Naive B cell (primary cell): ENCODE measurements around the gene FUCA1. TPM values are rescaled to one million over a fixed set of nuclear protein-coding genes. Genes with fewer than 3 reads are reported as not detected.
"Not testable (repeated sequence)": the region's sequence is repeated elsewhere in the genome, so short reads cannot be mapped to it uniquely, and the experiment has no call there.

Source experiments
- ATAC-seq, 2 donors: fragments of 150-1000 bp; cut with Tn5 transposase; 2 replicates each; pipeline ENCODE4 v1.10.0; 2021; ENCODE audit warnings: low read depth in 2 of 2, mild to moderate bottlenecking in 2 of 2, moderate library complexity in 2 of 2
- DNase-seq: peaks from one replicate; pipeline ENCODE4 v3.0.0; 2022
- H3K27ac Mint-ChIP-seq, 6 donors: one replicate each; pipeline ENCODE4 v1.8.0; 2020 to 2022; ENCODE audit warnings: mild to moderate bottlenecking in 6 of 6, mixed read lengths in 6 of 6, moderate library complexity in 5 of 6, inconsistent platforms in 2 of 6
- H3K27me3 Mint-ChIP-seq, 3 donors: one replicate each; pipeline ENCODE4 v1.8.0; 2021 to 2022; ENCODE audit warnings: mixed read lengths in 3 of 3, mild to moderate bottlenecking in 1 of 3
- H3K36me3 Mint-ChIP-seq, 2 donors: one replicate each; pipeline ENCODE4 v1.8.0; 2020 to 2022; ENCODE audit warnings: mixed read lengths in 2 of 2, inconsistent platforms in 1 of 2, mild to moderate bottlenecking in 1 of 2
- H3K4me1 Mint-ChIP-seq, 3 donors: one replicate each; pipeline ENCODE4 v1.8.0; 2020 to 2022; ENCODE audit warnings: mixed read lengths in 3 of 3, inconsistent platforms in 1 of 3, mild to moderate bottlenecking in 1 of 3, moderate library complexity in 1 of 3
- H3K4me3 Mint-ChIP-seq, 8 donors: one replicate each; pipeline ENCODE4 v1.8.0; 2020 to 2022; ENCODE audit warnings: mild to moderate bottlenecking in 8 of 8, mixed read lengths in 8 of 8, moderate library complexity in 8 of 8, inconsistent platforms in 2 of 8
- H3K9me3 Mint-ChIP-seq, 7 donors: one replicate each; pipeline ENCODE4 v1.8.0; 2020 to 2022; ENCODE audit warnings: mixed read lengths in 7 of 7, mild to moderate bottlenecking in 5 of 7, inconsistent platforms in 2 of 7, moderate library complexity in 1 of 7
- polyA plus RNA-seq, 6 donors: library from polyadenylated mRNA; unstranded; fragments of 300-500 nt; fragmentation: Illumina TruSeq; gene quantifications; one replicate each; pipeline ENCODE4 v1.2.3, GENCODE V29; 2021; ENCODE audit warnings: low read depth in 6 of 6

The FUCA1 gene
- polyA plus RNA-seq, 6 donors from 2014 or later: 3.2 to 9.6 (median 7.2) TPM

DNA sequence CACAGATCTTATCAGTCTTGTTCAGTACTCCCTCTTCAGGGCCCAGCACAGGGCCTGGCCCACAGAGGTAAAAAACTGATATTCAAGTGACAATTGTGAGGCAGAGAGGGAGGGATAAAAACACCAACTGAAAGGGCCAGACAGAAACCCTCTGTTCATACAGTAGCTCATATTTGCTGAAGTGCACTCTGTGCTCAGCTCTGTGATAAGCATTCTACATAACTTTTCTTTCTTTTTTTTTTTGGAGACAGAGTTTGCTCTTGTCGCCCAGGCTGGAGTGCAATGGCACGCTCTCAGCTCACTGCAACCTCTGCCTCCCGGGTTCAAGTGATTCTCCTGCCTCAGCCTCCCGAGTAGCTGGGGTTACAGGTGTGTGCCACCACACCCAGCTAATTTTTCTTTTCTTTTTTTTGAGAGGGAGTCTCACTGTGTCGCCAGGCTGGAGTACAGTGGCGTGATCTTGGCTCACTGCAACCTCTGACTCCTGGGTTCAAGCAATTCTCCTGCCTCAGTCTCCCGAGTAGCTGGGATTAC is 65.2 kb downstream of the FUCA1 start:
- peak overlapping the region in 3 of 6 donors; percentile 47 to 83 (median 65) for H3K27ac Mint-ChIP-seq
- ATAC-seq, H3K9me3 Mint-ChIP-seq, H3K27me3 Mint-ChIP-seq, DNase-seq: not testable (repeated sequence)
- H3K4me1 Mint-ChIP-seq: peaks cover 12 to 33% (median 22%) of the 10 kb centered on the region in 3 donors
- peaks cover 4 to 16% of the 10 kb centered on the region in 2 donors for H3K36me3 Mint-ChIP-seq
- H3K4me3 Mint-ChIP-seq: peak overlapping the region in 5 of 8 donors; percentile 24 to 84 (median 49)

- peak overlapping the region; percentile 41 to 94 (median 60) for H3K4me3 Mint-ChIP-seq
- H3K9me3 Mint-ChIP-seq: no peaks in the 10 kb centered on the region
- peaks cover 12 to 33% (median 22%) of the 10 kb centered on the region in 3 donors for H3K4me1 Mint-ChIP-seq
- ATAC-seq (no peak), DNase-seq (no peak)
- H3K36me3 Mint-ChIP-seq: peaks cover 0 to 16% of the 10 kb centered on the region in 2 donors
- peak overlapping the region in 4 of 6 donors; percentile 60 to 85 (median 78) for H3K27ac Mint-ChIP-seq
- H3K27me3 Mint-ChIP-seq: no peaks in the 10 kb centered on the region
Observed at GRCh38 chr1:23801876-23802275, 66.2 kb downstream of the FUCA1 start.

- H3K9me3 Mint-ChIP-seq: no peaks in the 10 kb centered on the region
- peak overlapping the region; percentile 84 to 94 (median 91) for H3K4me3 Mint-ChIP-seq
- ATAC-seq (no peak), DNase-seq (no peak)
- peaks cover 12 to 30% (median 18%) of the 10 kb centered on the region in 3 donors for H3K4me1 Mint-ChIP-seq
- peak overlapping the region in 5 of 6 donors; percentile 83 to 97 (median 90) for H3K27ac Mint-ChIP-seq
- peaks cover 0 to 16% of the 10 kb centered on the region in 2 donors for H3K36me3 Mint-ChIP-seq
- no peaks in the 10 kb centered on the region for H3K27me3 Mint-ChIP-seq
Observed at GRCh38 chr1:23801338-23801748, 66.7 kb downstream of the FUCA1 start.

DNA sequence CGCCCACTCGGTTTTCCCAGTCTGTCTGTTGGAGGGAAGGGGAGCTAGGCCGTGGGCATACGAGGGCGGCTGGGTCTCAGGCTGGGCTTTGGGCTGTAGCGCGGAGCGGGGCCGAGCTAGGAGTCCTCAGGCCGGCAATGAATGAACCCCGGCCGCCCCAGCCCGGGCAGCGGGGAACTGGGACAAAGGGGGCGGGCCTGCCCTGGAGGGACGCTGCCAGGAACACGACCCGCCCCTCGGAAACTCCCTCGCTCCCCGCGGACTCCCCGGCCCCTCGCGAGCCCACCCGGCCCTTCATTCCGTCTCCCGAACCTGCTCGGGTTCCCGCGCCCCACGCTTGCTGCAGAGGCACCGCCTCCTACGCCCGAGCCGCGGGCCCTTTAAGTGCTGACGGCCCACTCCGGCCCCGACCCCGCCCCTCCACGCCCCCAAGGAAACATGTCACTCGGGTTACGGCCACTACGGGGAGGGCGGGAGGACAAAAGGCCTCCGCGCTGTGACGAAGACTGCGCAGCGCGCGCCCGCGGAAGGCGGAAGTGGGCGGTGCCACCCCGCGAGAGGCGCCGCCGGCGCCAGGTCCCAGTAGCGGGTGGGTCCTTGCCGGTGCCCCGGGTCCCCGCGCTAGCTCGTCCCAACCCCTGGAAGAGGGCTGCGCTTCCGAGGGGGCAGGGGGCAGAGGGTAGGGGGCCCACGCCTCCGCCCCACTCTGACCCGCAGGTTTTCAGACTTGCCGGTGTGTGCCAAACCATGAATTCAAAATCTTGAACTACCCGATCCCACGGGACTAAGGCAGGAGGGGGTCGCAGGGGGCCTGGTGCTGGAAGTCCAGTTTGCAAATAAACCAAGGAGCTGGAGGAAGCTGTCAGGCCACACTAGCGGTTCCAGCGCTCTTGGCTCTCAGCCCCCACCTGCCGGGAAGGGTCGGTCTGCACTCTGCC is 67.4 kb downstream of the FUCA1 start, which contains the start of gene GALE:
TSS of gene GALE (minus strand) at position 355 of the 938 bp plus-strand sequence. CDS start 1,747 bp downstream, outside the sequence.
- peak within 1 kb of the TSS; percentile 29 to 97 (median 88) for H3K27ac Mint-ChIP-seq
- H3K36me3 Mint-ChIP-seq: peaks cover 0 to 16% of the 10 kb centered on the region in 2 donors
- ATAC-seq: peak; percentile 87 to 91
- peaks cover 12 to 26% (median 18%) of the 10 kb centered on the region in 3 donors for H3K4me1 Mint-ChIP-seq
- H3K27me3 Mint-ChIP-seq: no peaks in the 10 kb centered on the region
- H3K4me3 Mint-ChIP-seq: peak within 1 kb of the TSS; percentile 84 to 94 (median 91)
- peak; percentile 94 for DNase-seq
- no peaks in the 10 kb centered on the region for H3K9me3 Mint-ChIP-seq

DNA sequence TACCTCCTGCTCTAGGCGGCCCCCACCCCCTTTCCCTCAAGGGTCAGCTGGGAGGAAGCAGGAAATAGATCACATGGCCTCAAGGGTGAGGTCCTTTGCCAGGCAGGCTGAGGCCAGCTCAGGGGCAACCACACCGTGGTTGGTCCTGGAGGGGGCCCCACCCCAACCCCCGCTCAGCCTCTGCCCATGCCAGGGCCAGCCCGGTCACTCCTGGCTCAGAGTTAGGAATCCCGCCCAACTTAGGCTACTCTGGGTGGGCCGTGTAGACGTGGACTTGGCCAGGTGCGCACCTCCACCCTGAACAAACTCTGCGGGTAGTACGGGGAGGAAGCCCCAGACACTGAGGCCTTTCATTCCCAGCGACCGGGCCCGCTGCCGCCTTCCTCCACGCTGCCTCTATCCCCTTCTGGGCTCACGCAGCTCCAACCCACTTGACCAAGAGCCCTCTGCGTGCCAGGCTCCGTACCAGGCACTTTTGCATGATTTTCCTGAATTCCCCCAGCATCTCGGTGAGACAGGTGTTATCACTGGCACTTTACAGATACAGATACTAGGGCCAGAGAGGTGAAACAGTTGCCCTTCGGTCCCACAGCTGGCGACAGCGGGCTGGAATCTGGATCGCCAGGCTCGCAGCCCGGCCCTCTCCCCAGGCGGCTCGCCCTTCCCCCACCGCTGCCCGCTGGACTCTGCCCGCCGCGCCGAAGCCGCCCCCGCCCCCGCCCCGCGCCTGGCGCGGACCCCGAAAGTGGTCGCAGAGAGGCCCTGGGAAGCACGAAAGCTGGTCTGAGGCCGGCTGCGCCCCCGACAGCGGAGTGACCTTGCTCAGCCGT is 68.3 kb downstream of the FUCA1 start:
- DNase-seq (no peak), ATAC-seq (no peak)
- Mint-ChIP-seq H3K4me3 (peak overlapping the region; percentile 84 to 94 (median 90)), H3K27ac (peak overlapping the region in 3 of 6 donors; percentile 29 to 87 (median 83)), H3K9me3 (no peaks in the 10 kb centered on the region), H3K4me1 (peaks cover 10 to 18% (median 12%) of the 10 kb centered on the region in 3 donors), H3K36me3 (peaks cover 0 to 15% of the 10 kb centered on the region in 2 donors), H3K27me3 (no peaks in the 10 kb centered on the region)

GRCh38 chr1:23799255-23799569 is 68.9 kb downstream of the FUCA1 start:
- peaks cover 0 to 9% of the 10 kb centered on the region in 2 donors for H3K36me3 Mint-ChIP-seq

DNA sequence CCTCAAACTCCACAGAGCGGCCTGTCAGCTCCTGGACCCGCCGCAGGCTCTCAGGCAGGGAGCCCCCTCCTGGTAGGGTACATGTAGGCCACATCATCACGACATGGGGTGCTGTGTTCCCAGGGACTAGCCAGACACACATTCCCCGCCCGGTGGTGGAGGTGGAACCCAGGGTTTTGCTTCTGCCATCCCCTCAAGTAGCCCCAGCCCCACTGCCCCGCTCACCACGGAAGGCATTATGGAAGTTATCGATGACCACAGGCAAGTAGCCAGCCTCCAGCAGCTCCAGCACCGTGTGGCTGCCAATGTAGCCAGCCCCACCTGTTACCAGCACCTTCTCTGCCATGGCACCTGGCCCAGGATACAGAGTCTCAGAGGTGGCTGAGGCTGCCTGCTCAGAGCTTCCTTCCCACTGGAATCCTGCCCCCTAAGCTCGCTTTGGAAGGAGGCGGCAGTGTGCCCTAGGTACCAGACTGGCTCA is 69.4 kb downstream of the FUCA1 start:
- peaks cover 0 to 8% of the 10 kb centered on the region in 2 donors for H3K36me3 Mint-ChIP-seq
- DNase-seq (no peak), ATAC-seq (no peak)
- H3K9me3 Mint-ChIP-seq: no peaks in the 10 kb centered on the region
- H3K4me1 Mint-ChIP-seq: peaks cover 10 to 21% (median 12%) of the 10 kb centered on the region in 3 donors
- peak overlapping the region in 1 of 6 donors; percentile 88 for H3K27ac Mint-ChIP-seq
- H3K4me3 Mint-ChIP-seq: peak overlapping the region in 6 of 8 donors; percentile 65 to 94 (median 86)
- H3K27me3 Mint-ChIP-seq: no peaks in the 10 kb centered on the region

More at GRCh38 chr1:23799255-23799569, 68.9 kb downstream of the FUCA1 start:
- no peak for ATAC-seq
- peak overlapping the region in 1 of 6 donors; percentile 88 for H3K27ac Mint-ChIP-seq
- DNase-seq: no peak
- no peaks in the 10 kb centered on the region for H3K27me3 Mint-ChIP-seq
- H3K4me3 Mint-ChIP-seq: peak overlapping the region; percentile 42 to 94 (median 88)
- peaks cover 10 to 21% (median 12%) of the 10 kb centered on the region in 3 donors for H3K4me1 Mint-ChIP-seq
- H3K9me3 Mint-ChIP-seq: no peaks in the 10 kb centered on the region

DNA sequence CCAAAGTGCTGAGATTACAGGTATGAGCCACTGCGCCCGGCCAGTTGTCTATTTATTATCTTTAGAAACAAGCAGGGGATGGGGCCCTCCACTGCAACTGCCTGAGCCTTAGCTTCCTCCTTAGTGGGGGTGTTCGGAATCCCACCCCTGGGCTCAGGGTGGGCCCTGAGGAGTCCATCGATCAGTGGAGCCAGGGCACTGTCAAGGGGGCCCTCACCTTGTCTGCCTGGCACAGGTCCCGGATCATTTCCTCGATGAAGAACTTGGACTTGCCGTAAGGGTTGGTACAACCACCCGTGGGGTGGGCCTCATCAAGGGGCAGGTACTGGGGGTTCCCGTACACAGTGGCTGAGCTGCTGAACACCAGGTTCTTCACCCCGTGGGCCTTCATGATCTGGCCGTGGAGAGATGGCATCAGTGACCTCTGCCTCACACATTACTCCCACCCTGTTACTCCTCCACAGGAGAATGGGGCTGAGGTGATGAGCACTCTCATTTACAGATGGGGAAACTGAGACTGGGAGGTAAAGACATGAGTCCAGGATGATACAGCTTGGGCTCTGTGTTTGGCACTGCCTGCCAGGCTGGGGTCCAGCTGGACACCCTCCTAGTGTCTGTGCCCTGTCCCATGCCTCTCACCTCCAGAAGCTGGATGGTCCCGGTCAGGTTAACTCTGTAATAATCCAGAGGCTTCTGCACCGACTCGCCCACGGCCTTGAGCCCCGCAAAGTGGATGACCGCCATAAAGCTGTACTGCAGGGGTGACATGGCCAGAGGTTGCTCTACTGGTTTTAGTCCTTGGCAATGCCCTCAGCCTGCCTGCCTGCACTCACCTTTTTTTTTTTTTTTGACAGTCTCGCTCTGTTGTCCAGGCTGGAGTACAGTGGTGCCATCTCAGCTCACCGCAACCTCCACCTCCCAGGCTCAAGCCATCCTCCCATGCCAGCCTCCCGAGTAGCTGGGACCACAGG is 70.3 kb downstream of the FUCA1 start:
- peaks cover 0 to 8% of the 10 kb centered on the region in 2 donors for H3K36me3 Mint-ChIP-seq
- DNase-seq: no peak
- H3K9me3 Mint-ChIP-seq: no peaks in the 10 kb centered on the region
- H3K27ac Mint-ChIP-seq: peak overlapping the region in 1 of 6 donors; percentile 73
- peaks cover 10 to 30% (median 15%) of the 10 kb centered on the region in 3 donors for H3K4me1 Mint-ChIP-seq
- no peak for ATAC-seq
- peak overlapping the region in 3 of 8 donors; percentile 12 to 94 (median 12) for H3K4me3 Mint-ChIP-seq
- no peaks in the 10 kb centered on the region for H3K27me3 Mint-ChIP-seq

GRCh38 chr1:23796466-23797271 is 71.4 kb downstream of the FUCA1 start:
- DNase-seq (no peak), ATAC-seq (no peak)
- Mint-ChIP-seq H3K9me3 (no peaks in the 10 kb centered on the region), H3K4me3 (peak overlapping the region in 3 of 8 donors; percentile 12 to 65 (median 63)), H3K27ac (peak overlapping the region in 3 of 6 donors; percentile 34 to 79 (median 60)), H3K36me3 (peaks cover 0 to 8% of the 10 kb centered on the region in 2 donors), H3K4me1 (peaks cover 16 to 39% (median 24%) of the 10 kb centered on the region in 3 donors), H3K27me3 (no peaks in the 10 kb centered on the region)

DNA sequence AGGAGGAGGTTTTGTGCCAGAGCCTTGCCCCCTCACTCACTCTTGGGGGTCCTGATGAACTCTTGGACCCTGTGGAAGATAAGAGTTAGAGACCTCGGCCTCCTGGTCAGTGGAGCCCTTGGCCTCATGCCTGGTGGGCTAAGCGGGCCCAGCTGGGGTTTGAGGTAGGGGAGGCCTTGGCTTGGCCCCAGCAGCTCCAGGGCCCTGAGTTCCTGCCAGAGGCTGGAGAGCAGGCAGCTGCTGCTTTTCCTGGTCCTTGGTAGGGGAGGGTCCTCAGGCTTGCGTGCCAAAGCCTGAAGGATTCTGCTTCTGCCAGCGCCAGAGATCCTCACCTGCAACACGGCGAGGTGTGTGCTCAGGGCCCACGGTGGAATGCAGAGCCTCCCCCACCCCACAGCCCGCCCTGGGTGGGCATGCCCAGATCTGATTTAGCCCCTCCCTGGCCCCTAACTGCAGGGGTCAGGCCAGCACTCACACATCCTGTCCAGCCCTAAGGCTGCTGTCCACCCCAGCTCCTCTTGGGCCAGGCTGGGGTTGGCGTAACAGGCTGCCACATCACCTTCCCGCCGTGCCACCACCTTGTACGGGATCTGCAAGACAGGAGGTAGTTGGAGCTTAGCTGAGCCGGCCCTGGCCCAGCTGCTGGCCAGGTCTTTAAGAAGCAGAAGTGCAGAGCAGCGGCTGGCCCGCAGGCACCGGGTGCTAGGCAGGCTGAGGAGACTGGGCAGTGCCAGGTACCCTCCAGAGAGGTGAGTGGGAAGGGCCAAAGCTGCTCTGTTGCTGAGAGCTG is 72.2 kb downstream of the FUCA1 start:
- Mint-ChIP-seq H3K27ac (peak overlapping the region in 2 of 6 donors; percentile 61 to 69), H3K4me1 (peaks cover 23 to 42% (median 28%) of the 10 kb centered on the region in 3 donors), H3K4me3 (peak overlapping the region in 1 of 8 donors; percentile 66), H3K9me3 (no peaks in the 10 kb centered on the region), H3K36me3 (peaks cover 0 to 8% of the 10 kb centered on the region in 2 donors), H3K27me3 (no peaks in the 10 kb centered on the region)
- DNase-seq (no peak), ATAC-seq (no peak)
